ENCODE data around the gene PADI3. TPM values are rescaled to one million over a fixed set of nuclear protein-coding genes. Genes with fewer than 3 reads are reported as not detected.

Gene PADI3, protein sequence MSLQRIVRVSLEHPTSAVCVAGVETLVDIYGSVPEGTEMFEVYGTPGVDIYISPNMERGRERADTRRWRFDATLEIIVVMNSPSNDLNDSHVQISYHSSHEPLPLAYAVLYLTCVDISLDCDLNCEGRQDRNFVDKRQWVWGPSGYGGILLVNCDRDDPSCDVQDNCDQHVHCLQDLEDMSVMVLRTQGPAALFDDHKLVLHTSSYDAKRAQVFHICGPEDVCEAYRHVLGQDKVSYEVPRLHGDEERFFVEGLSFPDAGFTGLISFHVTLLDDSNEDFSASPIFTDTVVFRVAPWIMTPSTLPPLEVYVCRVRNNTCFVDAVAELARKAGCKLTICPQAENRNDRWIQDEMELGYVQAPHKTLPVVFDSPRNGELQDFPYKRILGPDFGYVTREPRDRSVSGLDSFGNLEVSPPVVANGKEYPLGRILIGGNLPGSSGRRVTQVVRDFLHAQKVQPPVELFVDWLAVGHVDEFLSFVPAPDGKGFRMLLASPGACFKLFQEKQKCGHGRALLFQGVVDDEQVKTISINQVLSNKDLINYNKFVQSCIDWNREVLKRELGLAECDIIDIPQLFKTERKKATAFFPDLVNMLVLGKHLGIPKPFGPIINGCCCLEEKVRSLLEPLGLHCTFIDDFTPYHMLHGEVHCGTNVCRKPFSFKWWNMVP
- total RNA-seq = not detected

DNA sequence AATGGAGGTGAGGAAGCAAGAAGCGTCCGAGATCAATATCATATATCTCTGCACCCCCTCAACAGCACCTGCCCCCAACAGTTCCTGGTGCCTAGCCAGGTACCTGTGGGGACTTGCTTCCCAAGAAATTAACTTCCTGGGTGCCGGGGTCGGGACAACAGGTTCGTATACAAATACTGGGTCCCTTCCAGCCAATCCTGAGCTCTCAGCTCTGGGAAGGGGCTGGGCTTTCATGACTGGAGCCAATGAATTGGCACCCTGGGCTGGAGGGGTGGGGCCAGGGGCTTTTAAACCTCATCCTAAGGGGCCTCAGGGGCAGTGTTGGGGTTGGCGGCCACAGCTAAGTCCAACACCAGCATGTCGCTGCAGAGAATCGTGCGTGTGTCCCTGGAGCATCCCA lies at the start of gene PADI3:
Gene PADI3, plus strand, starts transcription at position 318 of the 400 bp plus-strand sequence. Its CDS starts 40 bp downstream, at position 358.
- POLR2A ChIA-PET = no interaction called here
- CTCF ChIA-PET = interaction anchor here (1.0 kb wide), 1 partner anchor 9 kb away, joined by 3 read pairs; no protein-coding TSS in a partner anchor

DNA sequence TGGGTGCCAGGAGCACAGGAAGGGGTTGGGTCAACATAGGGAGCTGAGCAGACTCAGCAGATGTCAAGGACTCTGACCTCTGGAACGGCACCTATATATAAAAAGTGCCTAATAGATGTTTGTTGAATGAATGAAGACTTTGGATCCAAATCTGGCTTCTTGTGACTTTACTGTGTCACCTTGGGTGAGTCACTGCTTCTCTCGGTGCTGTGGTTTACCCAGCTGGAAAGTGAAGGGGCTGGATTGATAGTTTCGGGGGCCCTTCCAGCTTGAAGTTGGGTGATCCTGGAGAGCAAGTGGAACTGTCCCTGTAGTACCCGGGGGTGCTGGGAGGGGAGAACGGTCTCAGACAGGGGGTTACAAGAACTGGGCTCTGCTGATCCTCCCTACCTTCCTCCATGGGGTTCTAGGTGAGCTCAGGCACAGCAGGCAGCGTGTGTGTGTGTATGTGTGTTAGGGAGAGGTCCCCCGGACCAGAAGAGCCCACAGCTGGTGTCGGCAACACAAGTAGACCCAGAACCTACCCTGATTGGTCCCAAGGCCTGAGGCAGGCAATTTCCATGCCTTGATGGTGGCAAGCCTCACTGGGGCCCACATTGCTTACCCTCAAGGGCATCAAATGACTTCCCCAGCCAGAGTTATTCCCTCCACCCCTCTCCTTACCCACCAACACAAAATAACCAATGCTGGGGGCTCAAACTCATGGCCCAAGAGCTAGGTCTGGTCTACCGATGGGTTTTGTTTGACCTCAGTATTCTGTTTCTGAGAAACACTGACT lies 49.4 kb upstream of the PADI3 start:
- POLR2A ChIA-PET = interaction anchor here (1.4 kb wide), 1 partner anchor 9 kb away, joined by 4 read pairs; no protein-coding TSS in a partner anchor
- CTCF ChIA-PET = interaction anchor here (1.4 to 2.2 kb wide), 2 partner anchors 38 to 74 kb away, joined by 3 to 7 read pairs; no protein-coding TSS in a partner anchor

DNA sequence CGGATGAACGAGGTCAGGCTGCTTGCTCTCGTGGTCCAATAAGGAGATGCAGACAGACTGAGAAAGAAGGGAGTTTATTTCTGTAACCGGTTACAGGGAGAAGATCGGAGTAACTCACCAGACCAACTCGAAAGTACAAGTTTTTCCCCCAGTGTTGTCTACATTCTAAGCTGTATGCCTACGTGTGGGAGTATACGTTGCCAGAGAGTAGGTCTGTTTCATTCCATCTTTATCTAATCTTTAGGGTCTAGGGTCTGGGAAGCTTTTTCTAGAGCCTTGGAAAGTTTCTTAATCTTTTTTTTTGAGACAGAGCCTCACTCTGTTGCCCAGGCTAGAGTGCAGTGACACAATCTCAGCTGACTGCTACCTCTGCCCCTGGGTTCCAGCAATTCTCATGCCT lies 48.7 kb upstream of the PADI3 start:
- ChIA-PET POLR2A (interaction anchor here (1.4 kb wide), 1 partner anchor 8 kb away, joined by 4 read pairs; no protein-coding TSS in a partner anchor), CTCF (interaction anchor here (1.4 to 2.2 kb wide), 2 partner anchors 37 to 75 kb away, joined by 3 to 7 read pairs; no protein-coding TSS in a partner anchor)

DNA sequence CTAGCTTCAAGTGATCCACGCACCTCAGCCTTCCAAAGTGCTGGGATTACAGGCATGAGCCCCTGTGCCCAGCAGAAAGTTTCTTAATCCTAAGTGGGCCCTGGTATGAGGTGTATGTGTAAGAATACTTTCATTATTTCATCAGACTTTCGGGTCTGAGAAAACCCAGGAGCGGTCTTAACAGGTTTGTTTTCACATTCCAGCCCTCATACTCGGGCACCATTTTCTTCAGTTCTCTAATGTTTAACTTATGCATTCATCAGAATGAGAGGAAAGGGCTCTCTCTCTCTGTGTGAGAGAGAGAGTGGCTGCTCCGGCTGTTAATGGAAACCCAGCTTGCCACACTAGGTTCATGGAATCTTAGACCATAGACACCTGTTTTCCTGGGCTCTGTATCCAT lies 48.1 kb upstream of the PADI3 start:
- POLR2A ChIA-PET = no interaction called here
- CTCF ChIA-PET = interaction anchor here (0.6 to 2.2 kb wide), 2 partner anchors 74 to 75 kb away, joined by 4 to 7 read pairs; no protein-coding TSS in a partner anchor

DNA sequence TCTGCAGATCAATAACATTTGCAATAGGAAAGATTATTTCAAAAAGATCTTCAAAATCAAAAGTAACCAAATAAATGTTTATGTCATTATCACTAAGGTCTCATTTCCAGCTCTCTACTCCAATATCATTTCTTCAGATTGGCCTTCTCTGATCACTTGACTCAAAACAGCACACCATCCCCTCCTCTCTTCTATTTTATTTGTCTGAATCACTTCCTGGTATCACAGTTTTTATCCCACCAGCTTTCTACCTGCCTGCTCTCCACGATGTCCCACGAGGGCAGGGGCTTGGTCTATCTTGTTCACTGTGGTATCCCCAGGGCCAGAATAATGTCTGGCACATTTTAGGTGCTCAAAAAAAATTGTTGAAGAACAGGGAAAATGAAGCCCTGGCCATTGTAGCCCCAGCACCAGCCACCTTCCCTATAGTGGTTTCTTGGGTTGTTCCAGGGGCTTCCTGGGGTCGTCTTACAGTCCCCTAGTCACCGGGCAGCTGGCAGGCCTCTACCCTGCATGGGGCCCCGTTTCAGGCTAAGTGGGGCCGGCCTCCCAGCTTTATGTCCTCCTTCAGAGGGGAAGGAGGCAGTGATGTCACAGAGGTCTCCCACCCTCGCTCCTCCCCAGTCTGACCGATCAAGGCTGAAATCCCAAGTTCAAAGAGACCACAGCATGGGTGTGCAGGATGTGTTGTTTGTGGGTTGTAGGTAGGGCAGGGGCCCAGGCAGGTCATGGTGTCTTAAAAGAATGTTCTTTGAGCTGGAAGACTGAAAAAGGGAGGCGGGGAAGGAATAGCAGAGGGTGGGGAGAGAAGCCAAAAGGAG lies 47.5 kb upstream of the PADI3 start:
- CTCF ChIA-PET = interaction anchor here (0.6 to 2.2 kb wide), 2 partner anchors 75 to 76 kb away, joined by 4 to 7 read pairs; no protein-coding TSS in a partner anchor

DNA sequence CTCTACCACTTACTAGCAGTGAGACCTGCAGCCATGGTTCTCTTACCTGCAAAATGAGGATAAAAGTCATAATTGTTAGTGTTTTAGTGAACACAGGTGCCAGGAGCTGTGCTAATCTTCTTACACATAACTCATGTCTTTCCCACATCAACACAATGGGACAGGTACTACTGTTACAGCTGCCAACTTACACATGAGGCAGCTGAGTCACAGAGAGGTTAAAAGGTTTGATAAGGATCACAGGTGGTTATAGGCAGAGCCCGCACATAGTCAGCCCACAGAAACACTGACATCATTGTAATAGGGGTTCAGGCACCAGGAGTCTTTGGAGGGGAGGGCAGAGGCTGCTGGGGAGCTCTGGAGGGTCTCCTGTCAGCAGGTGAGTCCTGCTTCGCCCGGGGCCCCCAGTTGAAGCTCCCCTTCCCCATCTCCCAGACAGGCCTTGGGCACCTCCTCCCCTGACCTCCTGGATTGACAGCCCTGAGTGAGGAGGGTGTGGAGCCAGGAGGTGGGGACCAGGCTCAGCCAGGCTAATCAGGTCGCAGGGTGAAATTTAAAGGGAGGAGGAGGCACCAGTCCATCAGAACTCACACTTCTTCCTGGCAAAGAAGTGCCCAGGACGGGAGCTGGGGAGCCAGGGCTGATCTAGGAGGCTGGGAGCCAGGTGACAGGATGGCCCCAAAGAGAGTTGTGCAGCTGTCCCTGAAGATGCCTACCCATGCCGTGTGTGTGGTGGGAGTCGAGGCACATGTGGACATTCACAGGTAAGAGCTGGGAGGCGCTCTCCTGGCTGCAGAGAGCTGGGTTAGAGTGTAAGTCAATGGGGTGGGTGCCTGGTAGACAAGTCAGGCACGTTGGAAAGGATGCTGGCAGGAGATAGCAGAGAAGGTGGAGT lies 44.1 kb upstream of the PADI3 start, which contains the start of gene PADI1:
Gene PADI1, plus strand, starts transcription at position 583 of the 895 bp plus-strand sequence. Its CDS starts 90 bp downstream, at position 673.
- ChIA-PET POLR2A (no interaction called here), CTCF (no interaction called here)

More for the DNA sequence above, 47.5 kb upstream of the PADI3 start:
- POLR2A ChIA-PET = no interaction called here

DNA sequence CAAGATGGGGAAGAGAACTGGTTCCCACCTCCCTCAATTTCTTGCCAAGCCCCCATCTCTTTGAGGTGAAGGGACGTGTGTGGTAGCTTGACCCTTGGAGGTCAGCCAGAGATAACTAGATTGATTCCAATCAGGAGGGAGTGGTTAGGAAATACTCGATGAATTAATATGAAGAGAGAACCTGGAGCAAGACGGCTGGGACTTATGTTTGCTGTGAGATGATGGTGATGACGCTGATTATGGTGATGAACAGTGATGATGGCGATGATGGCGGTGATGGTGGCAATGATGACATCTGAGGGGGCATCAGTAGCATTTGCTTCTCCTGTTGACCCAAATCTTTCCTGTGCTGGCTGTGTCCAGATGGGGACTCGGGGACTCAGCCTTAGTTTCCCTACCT lies 43.2 kb upstream of the PADI3 start:
- ChIA-PET POLR2A (no interaction called here), CTCF (no interaction called here)

DNA sequence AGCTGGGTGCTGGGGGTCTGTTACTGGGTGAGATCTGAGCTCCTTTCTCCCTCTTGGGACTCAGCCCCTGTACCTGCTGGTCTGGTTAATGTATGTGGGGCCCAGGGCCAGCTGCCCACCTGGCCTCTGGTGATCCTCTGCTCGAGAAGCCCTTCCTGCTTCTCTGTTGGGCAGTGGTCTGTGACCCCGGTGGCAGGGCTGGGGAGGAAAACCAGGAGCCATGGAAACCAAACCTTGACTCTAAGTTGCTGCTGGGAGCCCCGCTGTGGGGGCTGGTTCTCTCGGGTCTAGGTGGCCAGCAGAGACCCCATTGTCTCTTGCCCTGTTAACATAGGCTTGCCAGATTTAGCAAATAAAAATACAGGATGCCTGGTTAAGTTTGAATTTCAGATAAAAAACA lies 42.7 kb upstream of the PADI3 start:
- ChIA-PET POLR2A (no interaction called here), CTCF (no interaction called here)

DNA sequence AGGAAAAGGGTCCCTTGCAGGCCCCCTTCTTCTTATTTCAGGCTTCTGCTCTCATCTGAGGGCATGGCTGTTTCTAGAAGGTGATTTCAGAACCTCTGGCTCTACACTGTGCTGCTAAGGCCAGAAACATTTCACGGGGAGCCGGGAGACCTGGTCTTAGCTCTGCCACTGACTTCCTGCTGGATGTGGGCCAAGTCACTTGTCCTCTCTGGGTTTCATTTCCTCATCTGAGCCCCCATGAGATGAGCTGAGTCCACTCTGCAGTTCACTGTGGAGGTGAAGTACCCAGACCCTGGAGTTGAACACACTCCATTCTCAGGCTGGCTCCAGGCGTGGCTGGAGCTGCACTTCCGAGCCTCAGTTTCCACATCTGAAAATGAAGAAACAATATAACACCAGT lies 41.9 kb upstream of the PADI3 start:
- ChIA-PET CTCF (interaction anchor here (0.7 to 1.4 kb wide), 2 partner anchors 81 to 95 kb away, joined by 3 read pairs; no protein-coding TSS in a partner anchor), POLR2A (no interaction called here)

DNA sequence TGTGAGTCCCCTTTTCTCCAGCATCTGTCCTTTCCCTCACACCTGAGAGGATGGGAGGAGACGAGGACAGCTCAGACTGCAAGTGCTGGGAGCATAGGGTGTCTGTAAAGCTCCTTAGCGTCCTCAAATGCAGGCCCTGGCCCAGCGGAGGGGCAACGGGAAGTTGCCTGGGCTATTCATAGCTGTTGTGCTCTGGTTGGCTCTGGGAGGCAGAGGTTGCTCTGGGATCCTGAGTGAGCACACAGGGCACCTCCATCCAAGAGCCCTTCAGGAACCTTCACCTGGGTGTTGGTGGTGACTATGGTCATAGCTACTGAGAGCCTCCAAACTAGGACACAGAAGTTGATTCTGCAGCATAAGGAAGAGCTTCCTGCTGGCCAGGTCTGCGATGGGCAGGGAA lies 41.4 kb upstream of the PADI3 start:
- ChIA-PET POLR2A (interaction anchor here (1.0 kb wide), 1 partner anchor 8 kb away, joined by 4 read pairs; no protein-coding TSS in a partner anchor), CTCF (interaction anchor here (0.9 to 1.4 kb wide), 2 partner anchors 12 to 82 kb away, joined by 3 read pairs; no protein-coding TSS in a partner anchor)

DNA sequence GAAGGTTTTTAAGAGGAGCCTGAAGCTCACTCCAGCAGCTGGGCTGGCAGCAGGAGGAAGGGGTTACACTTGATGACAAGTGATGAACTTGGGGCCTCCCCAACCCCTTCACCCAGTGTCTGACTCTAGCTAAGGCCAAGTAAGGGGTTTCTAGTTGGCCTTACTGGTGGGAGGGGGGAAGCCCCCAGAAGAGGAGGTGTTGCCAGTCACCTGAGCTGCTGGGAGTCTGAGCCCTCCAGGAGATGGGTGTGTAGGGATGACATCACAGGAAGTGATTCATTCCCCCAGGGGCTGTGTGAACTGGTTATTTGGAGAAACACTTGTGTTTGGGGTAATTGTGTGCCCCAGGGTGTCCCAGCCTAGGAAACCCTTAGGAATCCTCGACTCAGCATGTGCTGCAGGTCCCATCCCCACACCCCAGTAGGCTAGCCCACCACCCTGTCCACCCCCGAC lies 40.9 kb upstream of the PADI3 start:
- ChIA-PET POLR2A (interaction anchor here (0.6 to 1.0 kb wide), 2 partner anchors 8 to 1011 kb away, joined by 3 to 4 read pairs; no protein-coding TSS in a partner anchor), CTCF (interaction anchor here (0.9 to 1.4 kb wide), 2 partner anchors 12 to 82 kb away, joined by 3 read pairs; no protein-coding TSS in a partner anchor)

DNA sequence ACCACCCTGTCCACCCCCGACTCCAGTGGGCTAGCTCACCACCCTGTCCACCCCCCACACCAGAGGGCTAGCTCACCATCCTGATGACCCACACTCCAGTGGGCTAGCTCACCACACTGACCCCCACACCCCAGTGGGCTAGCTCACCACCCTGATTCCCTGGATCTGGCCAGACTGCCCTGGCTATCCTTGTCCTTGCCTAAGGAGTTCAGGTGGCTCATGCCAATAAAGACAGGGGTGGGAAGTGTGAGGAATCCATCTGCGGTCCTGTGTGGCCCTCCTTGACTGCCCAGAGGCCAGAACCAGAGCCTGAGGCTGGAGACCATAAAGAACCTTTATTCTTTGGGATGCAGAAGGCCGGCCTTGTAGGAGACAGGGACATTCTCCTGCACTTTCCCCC lies 40.4 kb upstream of the PADI3 start:
- POLR2A ChIA-PET = interaction anchor here (0.6 to 1.0 kb wide), 2 partner anchors 9 to 1012 kb away, joined by 3 to 4 read pairs; no protein-coding TSS in a partner anchor
- CTCF ChIA-PET = no interaction called here

DNA sequence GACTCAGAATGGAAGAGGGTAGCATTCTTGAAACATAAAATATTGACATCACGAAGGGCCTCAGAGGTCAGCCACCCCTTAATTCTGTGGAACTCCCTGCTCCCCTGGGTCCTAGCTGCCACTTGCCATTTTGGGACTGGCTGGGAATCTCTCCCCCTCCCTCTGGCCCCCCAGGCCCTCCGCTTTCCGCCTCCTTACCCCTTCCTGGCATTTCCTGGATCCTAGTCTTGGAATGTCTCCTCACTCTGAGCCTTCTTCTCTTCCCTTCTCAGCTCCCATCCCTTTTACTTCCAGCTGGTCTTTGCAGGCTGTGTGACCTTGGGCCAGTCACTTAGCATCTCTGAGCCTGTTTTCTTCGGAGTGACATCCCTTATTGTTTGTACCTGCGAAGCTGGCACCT lies 39.5 kb upstream of the PADI3 start:
- CTCF ChIA-PET = no interaction called here

DNA sequence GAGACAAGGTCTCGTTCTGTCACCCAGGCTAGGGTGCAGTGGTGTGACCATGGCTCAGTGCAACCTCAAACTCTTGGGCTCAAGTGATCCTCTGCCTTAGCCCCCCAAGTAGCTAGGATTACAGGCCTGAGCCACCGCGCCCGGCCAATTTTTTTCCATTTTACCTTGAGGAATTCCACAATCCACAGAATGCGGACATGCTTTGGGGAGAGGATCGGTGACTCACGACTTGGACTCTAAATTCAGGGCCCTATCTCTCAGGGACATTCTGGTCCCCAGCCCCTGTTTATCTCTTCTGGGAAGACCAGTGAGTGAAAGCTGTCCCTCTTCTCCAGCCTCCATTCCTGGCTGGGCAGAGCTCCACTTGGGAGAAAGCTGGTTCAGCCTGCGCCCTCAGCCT lies 38.7 kb upstream of the PADI3 start:
- CTCF ChIA-PET = no interaction called here
- POLR2A ChIA-PET = no interaction called here

More for the DNA sequence above, 39.5 kb upstream of the PADI3 start:
- POLR2A ChIA-PET = no interaction called here

DNA sequence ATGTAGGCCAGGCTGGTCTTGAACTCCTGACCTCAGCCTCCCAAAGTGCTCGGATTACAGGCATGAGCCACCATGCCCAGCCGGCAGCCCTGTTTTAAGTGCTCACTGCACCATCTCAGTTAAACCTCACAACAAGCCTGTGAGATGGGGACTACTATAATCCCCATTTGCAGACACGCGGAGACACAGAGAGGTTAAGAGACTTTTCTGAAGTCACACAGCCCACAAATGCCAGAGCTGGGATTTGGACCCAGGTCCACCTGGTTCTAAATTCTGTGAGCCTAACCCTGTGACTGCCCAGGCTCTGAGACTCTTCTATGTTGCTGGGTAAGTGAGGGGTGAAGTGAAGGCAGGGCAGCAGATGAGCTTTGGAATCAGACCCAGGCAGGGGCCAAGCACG lies 37.5 kb upstream of the PADI3 start:
- ChIA-PET POLR2A (interaction anchor here (0.6 kb wide), 1 partner anchor 109 kb away, joined by 6 read pairs; no protein-coding TSS in a partner anchor), CTCF (no interaction called here)

DNA sequence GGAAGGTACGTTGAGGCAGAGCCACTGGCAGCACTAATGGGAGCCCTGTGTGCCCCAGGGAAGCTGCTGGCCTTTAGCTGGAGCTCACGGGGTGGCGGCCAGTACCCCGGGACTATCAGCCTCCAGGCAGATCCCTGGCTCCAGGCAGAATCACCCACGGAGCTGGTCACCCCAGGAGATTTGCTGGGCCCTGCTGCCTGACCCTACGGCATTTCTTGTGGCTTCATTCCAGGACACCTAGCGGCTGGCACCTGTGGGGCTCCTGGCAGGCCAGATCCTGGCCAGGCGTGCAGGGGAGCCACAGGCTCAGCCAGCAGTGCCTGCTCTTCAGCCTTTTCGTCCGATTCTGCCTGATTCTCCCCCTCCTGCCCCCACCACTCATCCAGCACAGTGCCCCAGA lies 36.9 kb upstream of the PADI3 start:
- CTCF ChIA-PET = no interaction called here
- POLR2A ChIA-PET = no interaction called here

DNA sequence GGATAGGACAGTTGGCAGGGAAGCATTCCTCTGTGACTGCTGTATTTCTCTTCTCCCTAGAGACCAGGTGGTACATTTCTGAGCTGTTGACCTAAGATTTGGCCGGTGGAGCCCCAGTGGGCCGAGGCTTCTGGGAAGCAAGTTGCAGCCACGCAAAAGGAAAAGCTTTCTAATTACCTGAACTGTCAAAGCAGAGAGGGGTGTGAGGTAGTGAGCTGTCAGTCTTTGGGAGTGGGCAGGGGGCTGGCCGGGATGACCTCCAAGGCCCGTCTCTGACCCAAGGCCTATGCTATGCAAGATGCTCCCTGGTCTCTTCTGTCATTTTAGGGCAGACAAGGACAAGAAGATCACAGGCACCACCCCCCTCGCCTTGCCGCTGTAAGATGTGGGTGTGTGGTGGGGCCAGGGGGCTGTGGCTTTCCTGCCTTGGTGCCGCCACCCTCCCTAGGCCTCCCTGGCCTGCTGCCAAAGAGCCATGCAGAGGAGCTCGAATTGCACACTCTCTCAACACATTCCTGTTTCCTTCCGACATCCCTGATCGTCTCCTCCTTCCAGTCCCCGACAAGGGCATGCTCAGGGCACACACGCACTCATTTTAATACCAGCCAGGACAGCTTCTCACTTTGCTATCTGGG lies 36.3 kb upstream of the PADI3 start:
- CTCF ChIA-PET = no interaction called here
- POLR2A ChIA-PET = no interaction called here

All from activated CD8-positive, alpha-beta memory T cell treated with anti-CD3 and anti-CD28 coated beads for 36 hours (primary cell).